T-helper 2 cell (primary cell): Measurements from ENCODE around the gene C19orf33.

Source experiments
- DNase-seq, 5 experiments: peaks; one replicate each; pipeline versions ENCODE4 v3.0.0 to v3.0.0-alpha.2; 2012 to 2022

Gene C19orf33

DNA sequence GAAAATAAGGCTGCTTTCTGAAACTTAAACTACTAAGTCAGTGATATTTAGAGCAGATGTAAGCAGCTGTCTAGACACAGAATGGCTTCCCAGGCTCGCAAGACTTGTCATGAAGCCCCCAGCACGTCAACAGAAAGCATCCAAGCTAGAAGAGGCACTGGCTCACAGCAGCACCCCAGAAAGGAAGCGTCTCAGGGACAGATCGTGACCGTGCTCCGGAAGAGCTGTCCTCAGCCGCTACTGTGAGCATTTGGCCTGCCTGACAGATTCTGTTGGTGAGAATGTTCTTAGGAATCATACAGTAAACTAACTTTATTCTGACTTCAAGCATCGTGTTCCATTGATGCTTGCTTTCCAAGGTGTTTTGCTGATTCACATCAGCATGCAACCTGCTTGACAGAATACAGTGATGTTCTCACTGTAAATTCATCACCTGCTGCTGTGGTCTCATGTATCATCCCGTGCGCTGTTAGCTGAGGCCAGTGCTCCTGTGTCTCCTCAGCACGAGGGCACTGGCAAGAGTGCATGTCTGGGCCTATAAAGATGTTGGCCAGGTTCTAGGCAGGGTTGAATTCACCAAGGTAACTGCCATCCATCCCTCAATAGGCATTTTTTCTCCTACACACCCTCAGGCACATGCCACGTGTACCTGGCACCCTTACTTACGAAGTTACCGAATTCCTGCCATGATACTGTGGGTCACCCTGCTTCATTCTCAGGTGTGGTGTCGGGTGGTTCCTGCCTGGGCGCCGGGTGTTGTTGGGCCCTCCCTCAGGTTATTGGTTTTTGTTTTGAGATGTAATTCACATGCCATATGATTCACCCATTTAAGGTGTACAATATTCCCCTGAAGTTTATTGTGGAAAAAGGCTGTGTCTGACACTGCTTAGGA, 23.8 kb upstream of the C19orf33 start:
- no peak for DNase-seq

DNA sequence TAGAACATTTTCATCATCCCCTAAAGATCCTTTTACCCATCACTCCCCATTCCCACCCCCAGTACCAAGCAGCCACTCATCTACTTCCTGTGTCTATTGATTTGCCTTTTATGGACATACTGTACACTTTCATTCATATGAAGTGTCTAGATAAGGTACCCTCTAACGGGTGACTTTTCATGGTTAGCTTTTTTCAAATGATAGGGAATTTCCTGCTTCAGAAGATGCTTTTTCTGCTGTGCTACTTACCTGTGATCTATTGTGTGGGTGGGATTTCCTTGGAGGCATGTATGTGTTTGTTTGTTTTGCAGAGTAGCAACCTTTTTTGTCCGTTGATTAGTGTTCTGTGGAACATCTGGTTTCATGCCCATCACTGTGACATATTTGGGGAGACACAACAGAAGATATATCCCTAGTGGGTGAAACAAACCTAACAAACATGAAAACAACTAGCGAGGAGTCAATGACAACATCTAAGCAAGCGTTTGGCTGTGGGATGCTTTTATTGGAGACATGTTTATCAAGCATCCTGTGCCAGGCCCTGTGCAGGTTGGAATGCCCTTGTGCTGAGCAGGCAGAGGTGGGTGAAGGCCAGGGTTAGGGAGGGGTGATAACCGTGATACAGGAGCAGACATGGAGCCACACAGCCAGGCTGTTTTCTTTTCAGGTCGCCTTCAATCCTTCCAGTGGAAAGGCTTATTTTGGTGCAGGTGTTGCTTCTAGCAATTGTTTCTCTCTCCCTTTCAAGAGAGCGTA, 22.1 kb upstream of the C19orf33 start:
- DNase-seq = peak in 1 of 5 experiments; percentile 74

- no peak for DNase-seq
Observed at GRCh38 chr19:38283271-38283670, 20.8 kb upstream of the C19orf33 start.

- DNase-seq = no peak
Observed at GRCh38 chr19:38284422-38284821, 19.6 kb upstream of the C19orf33 start.

GRCh38 chr19:38285567-38285966, 18.5 kb upstream of the C19orf33 start:
- DNase-seq = no peak

DNA sequence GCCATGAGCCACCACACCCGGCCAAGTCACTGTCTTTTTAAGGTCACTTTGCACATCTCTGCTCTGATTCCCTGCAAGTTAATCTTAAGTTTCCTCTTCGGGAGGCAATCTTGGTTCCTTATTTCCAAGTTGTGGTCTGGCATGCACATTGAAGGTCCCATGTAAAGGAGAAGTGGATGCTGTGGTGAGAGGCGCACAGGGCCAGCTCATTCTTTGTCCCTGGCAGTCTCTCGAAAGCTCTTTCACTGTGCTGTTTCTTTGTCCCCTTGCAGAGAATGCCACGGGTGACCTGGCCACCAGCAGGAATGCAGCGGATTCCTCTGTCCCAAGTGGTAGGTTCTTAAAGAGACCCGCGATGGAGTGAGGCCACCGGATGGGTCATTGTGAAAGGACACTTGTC, 16.4 kb upstream of the C19orf33 start:
- DNase-seq = no peak

GRCh38 chr19:38288123-38288855, 15.8 kb upstream of the C19orf33 start:
- no peak for DNase-seq

- DNase-seq = no peak
Observed at GRCh38 chr19:38289955-38290354, 14.1 kb upstream of the C19orf33 start.

DNA sequence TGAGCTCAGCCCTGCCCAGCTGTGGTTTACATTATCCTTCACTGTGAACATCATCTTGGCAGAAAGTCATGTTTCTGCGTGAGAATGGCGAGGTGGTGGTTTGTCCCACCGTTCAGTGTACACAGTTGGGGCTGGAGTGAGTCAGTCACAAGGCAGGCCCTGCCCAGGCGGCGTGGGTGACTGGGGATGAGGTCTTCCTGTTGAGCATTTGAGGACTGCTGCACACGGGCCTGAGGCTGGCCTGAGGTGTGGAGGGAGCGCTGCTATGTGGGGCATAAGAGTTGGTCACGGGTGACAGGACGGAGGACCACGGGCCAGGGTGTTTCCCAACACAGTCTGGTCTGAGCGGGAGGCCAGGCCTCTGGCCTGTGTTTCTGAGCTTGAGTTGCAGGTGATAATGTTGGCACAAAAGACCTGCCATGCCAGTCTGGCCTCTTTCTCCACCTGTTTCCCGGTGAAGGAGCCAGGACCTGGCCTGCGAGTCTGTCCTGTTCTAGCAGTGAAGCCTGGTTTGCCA, 13.4 kb upstream of the C19orf33 start:
- no peak for DNase-seq

- no peak for DNase-seq
Observed at GRCh38 chr19:38291855-38292254, 12.2 kb upstream of the C19orf33 start.

GRCh38 chr19:38293281-38293680, 10.8 kb upstream of the C19orf33 start:
- DNase-seq = no peak

GRCh38 chr19:38294090-38294489, 10.0 kb upstream of the C19orf33 start:
- DNase-seq = no peak

DNA sequence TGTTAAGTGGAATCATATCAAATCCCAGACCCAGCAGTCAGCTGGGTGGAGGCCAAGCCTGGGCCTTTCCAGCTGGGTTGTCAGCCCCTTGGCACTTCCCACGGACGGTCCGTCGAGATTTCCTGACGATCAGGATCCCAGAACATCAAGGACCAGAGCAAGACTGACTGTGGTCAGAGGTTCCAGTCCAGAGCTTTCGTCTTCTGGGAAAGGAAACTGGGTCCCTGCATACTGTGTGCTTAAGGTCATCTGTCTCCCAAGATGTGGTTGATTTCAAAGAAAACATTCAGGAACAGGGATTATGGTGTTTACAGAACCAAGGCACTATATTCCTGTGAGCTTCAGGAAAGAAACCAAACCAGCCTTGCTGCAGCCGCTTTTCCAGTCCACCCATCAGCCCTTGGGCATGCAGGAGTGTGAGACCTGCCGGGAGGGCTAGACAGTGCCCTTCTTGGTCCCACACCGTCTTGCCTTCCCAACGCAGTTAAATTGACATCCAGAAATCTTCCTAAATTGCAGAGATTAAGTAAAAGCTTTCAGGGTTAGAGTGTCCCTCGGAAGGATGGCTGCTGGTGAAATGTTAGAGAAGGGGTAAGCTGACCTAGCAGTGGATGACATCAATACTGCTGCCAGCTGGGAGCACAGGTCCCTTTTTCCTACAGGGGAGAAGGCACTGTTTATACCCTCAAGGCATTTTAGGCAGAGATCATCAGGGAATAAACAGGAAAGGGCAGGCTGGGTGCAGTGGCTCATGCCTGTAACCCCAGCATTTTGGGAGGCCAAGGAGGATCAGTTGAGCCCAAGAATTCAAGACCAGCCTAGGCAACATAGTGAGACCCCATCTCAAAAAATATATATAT, 5.0 kb upstream of the C19orf33 start:
- DNase-seq = no peak

DNA sequence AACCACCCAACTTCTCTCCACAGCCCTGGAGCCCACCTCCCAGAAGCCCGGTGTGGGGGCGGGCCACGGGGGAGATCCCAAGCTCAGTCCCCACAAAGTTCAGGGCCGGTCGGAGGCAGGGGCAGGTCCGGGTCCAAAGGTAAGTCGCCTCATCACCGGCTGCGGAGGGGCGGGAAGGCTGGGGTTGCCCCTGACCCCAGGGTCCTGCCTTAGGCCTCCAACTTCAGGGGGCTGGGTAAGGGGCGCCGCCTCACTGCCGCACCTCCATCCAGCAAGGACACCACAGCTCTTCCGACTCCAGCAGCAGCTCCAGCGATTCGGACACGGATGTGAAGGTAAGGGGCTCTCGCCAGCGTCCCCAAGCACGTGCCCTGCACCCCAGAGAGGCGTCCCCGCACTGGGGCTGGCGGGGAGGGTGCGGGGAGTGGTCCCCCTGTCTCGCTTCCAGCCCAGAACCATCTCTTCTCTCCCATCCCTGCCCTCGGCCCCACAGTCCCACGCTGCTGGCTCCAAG, 358 bp downstream of the C19orf33 start:
- no peak for DNase-seq

GRCh38 chr19:38304866-38305429, 897 bp downstream of the C19orf33 start:
- DNase-seq = no peak

DNA sequence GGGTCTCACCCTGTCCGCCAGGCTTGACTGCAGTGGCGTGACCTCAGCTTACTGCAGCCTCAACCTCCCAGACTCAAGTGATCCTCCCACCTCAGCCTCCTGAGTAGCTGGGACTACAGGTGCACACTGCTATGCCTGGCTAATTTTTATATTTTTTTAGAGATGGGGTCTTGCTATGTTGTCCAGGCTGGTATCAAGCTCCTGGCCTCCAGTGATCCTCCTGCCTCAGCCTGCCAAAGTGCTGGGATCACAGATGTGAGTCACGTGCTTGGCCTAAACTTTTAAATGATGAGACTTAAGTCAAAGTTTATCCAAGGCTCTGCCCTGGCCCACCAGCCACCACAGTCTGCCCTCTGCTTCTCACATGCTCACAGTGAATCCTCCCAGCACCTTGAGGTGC, 2.2 kb downstream of the C19orf33 start:
- DNase-seq = no peak

- no peak for DNase-seq
Observed at GRCh38 chr19:38307076-38307475, 3.0 kb downstream of the C19orf33 start.

GRCh38 chr19:38307597-38307996, 3.5 kb downstream of the C19orf33 start:
- no peak for DNase-seq

GRCh38 chr19:38308006-38308766, 4.1 kb downstream of the C19orf33 start:
- no peak for DNase-seq

GRCh38 chr19:38308926-38309614, 5.0 kb downstream of the C19orf33 start:
- DNase-seq = no peak
